SK-N-MC (cell line): ENCODE data around the gene WDR26.

Source experiments
- EZH2 ChIP-seq: fragments of 200-600 bp; sonication (generic); IDR thresholded peaks from one replicate; pipeline ENCODE4 v1.6.1; 2017; ENCODE audit warnings: antibody characterized with exemption
- FOXP2 ChIP-seq: optimal IDR thresholded peaks from 2 replicates; pipeline ENCODE3; 2011; ENCODE audit warnings: mild to moderate bottlenecking, moderate library complexity; ENCODE audit not compliant: insufficient read depth; ENCODE audit errors: extremely low read length, control extremely low read depth
- POLR2AphosphoS5 ChIP-seq: IDR thresholded peaks from 2 replicates; pipeline ENCODE4 v1.6.1; 2012; ENCODE audit warnings: mild to moderate bottlenecking, low read depth, low read length, borderline replicate concordance

GRCh38 chr1:224387302-224387912, 47.2 kb downstream of the WDR26 start:
- TF ChIP-seq EZH2, result no peak
- TF ChIP-seq POLR2AphosphoS5, result 0 out of 2 replicates have a peak, but pooled peaks have one; percentile 8
- no peak for TF ChIP-seq FOXP2
